GM12878 (cell line): Measurements from ENCODE around the gene PDE7B. TPM values are rescaled to one million over a fixed set of nuclear protein-coding genes. Genes with fewer than 3 reads are reported as not detected.

Source experiments
- ATAC-seq: fragments of 200-7000 bp; cut with Tn5 transposase; 3 replicates; pipeline ENCODE4 v1.9.1; 2020; ENCODE audit warnings: mild to moderate bottlenecking, moderate library complexity
- BruUV-seq: library from RNA; stranded (reverse); fragments of 400-500 nt; replicated peaks from 2 replicates; lab custom pipeline; 2021; lab: Mats Ljungman, UMichigan
- CTCF ChIA-PET: fragments of 300-600 bp; sonication (Branson Sonifier 250); formaldehyde crosslinking; extraction: SDS; loops from one replicate; lab custom pipeline; 2021; ENCODE audit warnings: inconsistent platforms; lab: Yijun Ruan, JAX
- POLR2A ChIA-PET: fragments of 350-600 bp; formaldehyde crosslinking; extraction: SDS; loops from one replicate; lab custom pipeline; 2021; ENCODE audit warnings: inconsistent platforms; lab: Charles Lee
- RAD21 ChIA-PET: fragments of 300-600 bp; sonication (Branson Sonifier 250); formaldehyde crosslinking; loops from one replicate; lab custom pipeline; 2023; ENCODE audit warnings: antibody characterized with exemption; ENCODE audit not compliant: unreplicated experiment; lab: Charles Lee
- SMC1A ChIA-PET: fragments of 300-600 bp; sonication (Branson Sonifier 250); formaldehyde crosslinking; loops from one replicate; lab custom pipeline; 2023; ENCODE audit not compliant: unreplicated experiment, uncharacterized antibody; lab: Charles Lee
- DNase-seq: peaks from one replicate; pipeline ENCODE4 v3.0.0-alpha.2; 2011; ENCODE audit warnings: low read depth, low spot score
- FAIRE-seq: peaks from 3 replicates; lab custom pipeline; 2011; peaks lifted over from hg19 to GRCh38; lab: Jason Lieb, UNC
- H2AFZ ChIP-seq: 2 replicates; pipeline ENCODE4 v1.6.0; 2011; ENCODE audit warnings: low read depth, low read length, control low read depth; ENCODE audit not compliant: control insufficient read depth
- H3K27ac ChIP-seq: 2 replicates; pipeline ENCODE4 v1.5.1; 2011; ENCODE audit warnings: control low read depth; ENCODE audit not compliant: control insufficient read depth, insufficient read depth
- H3K27me3 ChIP-seq, 2 experiments: replicated peaks in 1 of 2; 2 replicates each; pipeline versions ENCODE4 v1.6.0 to v1.6.1; 2011; ENCODE audit warnings: low read length in 1 of 2; ENCODE audit not compliant: control insufficient read depth in 2 of 2, insufficient read depth in 2 of 2
- H3K36me3 ChIP-seq, 2 experiments: 2 replicates each; pipeline ENCODE4 v1.5.1; 2011; ENCODE audit warnings: low read length in 1 of 2; ENCODE audit not compliant: control insufficient read depth in 2 of 2, insufficient read depth in 2 of 2
- H3K4me1 ChIP-seq: 2 replicates; pipeline ENCODE4 v1.6.1; 2011; ENCODE audit warnings: mild to moderate bottlenecking, low read length, moderate library complexity, mixed read lengths; ENCODE audit not compliant: control insufficient read depth, insufficient read depth
- H3K4me2 ChIP-seq: 2 replicates; pipeline ENCODE4 v1.6.0; 2011; ENCODE audit warnings: control low read depth; ENCODE audit not compliant: control insufficient read depth, insufficient read depth
- H3K4me3 ChIP-seq: fragments of 200-600 bp; sonication (generic); 2 replicates; pipeline ENCODE4 v1.5.1; 2016
- H3K79me2 ChIP-seq: 2 replicates; pipeline ENCODE4 v1.6.0; 2011; ENCODE audit warnings: low read length; ENCODE audit not compliant: control insufficient read depth, insufficient read depth
- H3K9ac ChIP-seq: 2 replicates; pipeline ENCODE4 v1.8.0; 2011; ENCODE audit warnings: low read length, control low read depth, mixed read lengths; ENCODE audit not compliant: control insufficient read depth, insufficient read depth
- H3K9me3 ChIP-seq: replicated peaks from 3 replicates; pipeline ENCODE4 v1.5.1; 2011; ENCODE audit warnings: mild to moderate bottlenecking, low read length; ENCODE audit not compliant: control insufficient read depth, insufficient read depth
- H4K20me1 ChIP-seq: 2 replicates; pipeline ENCODE4 v1.6.0; 2011; ENCODE audit not compliant: control insufficient read depth, insufficient read depth
- ATF3 ChIP-seq: IDR thresholded peaks from 2 replicates; pipeline ENCODE4 v1.6.1; 2011; ENCODE audit warnings: low read depth, mild to moderate bottlenecking, low read length, moderate library complexity, borderline replicate concordance; ENCODE audit errors: extremely low read depth
- CBX5 ChIP-seq: sonication (generic); IDR thresholded peaks from 2 replicates; pipeline ENCODE4 v1.6.1; 2016; ENCODE audit warnings: low read depth, moderate library complexity, mild to moderate bottlenecking, inconsistent platforms
- CHD2 ChIP-seq: IDR thresholded peaks from 2 replicates; pipeline ENCODE4 v1.6.1; 2011; ENCODE audit warnings: low read depth, low read length, improper control_type of control experiment, borderline replicate concordance
- EP300 ChIP-seq, 2 experiments: fragments of 150-350 bp in 1 of 2; IDR thresholded peaks; 2 replicates each; pipeline ENCODE4 v1.6.1; 2011 to 2012; ENCODE audit warnings: low read depth in 2 of 2, low read length in 2 of 2, borderline replicate concordance in 1 of 2, improper control_type of control experiment in 1 of 2, inconsistent platforms in 1 of 2; ENCODE audit not compliant: control insufficient read depth in 1 of 2
- GATAD2B ChIP-seq: fragments of 450-650 bp; conservative IDR thresholded peaks from 2 replicates; pipeline ENCODE4 v1.6.1; 2017; ENCODE audit warnings: low read depth, mild to moderate bottlenecking, moderate library complexity
- IRF4 ChIP-seq: IDR thresholded peaks from 2 replicates; pipeline ENCODE4 v1.6.1; 2011; ENCODE audit warnings: low read depth, low read length
- MYC ChIP-seq: IDR thresholded peaks from 2 replicates; pipeline ENCODE4 v1.6.1; 2011; ENCODE audit warnings: mild to moderate bottlenecking, low read length, moderate library complexity, inconsistent platforms; ENCODE audit not compliant: insufficient read depth, insufficient replicate concordance, insufficient read length, severe bottlenecking
- NR2C1 ChIP-seq: fragments of 450-650 bp; IDR thresholded peaks from 2 replicates; pipeline ENCODE4 v1.6.1; 2017; ENCODE audit warnings: antibody characterized with exemption, mild to moderate bottlenecking, moderate library complexity
- PAX8 ChIP-seq: fragments of 450-650 bp; IDR thresholded peaks from 2 replicates; pipeline ENCODE4 v1.6.1; 2017; ENCODE audit warnings: mild to moderate bottlenecking, moderate library complexity
- TCF3 ChIP-seq: IDR thresholded peaks from 2 replicates; pipeline ENCODE4 v1.6.1; 2012; ENCODE audit warnings: low read depth, mild to moderate bottlenecking, low read length, borderline replicate concordance; ENCODE audit not compliant: insufficient read depth
- TCF7 ChIP-seq: IDR thresholded peaks from 2 replicates; pipeline ENCODE4 v1.6.1; 2014; ENCODE audit warnings: antibody characterized with exemption, borderline replicate concordance
- ZNF274 ChIP-seq: IDR thresholded peaks from one replicate; pipeline ENCODE4 v1.8.0; 2011; ENCODE audit not compliant: insufficient read length, insufficient read depth
- WGBS: methylation state at CpG from one replicate; pipeline ENCODE4 v1.1.6; 2016; ENCODE audit warnings: low lambda C conversion rate; ENCODE audit not compliant: insufficient replicate concordance, insufficient coverage; ENCODE audit errors: missing lambda C conversion rate; 5-methylcytosine and 5-hydroxymethylcytosine counted together
- in situ Hi-C: fragments of 300-500 bp; cut with MboI; formaldehyde crosslinking; loops from 9 replicates; pipeline ENCODE4 v1.14.3; 2018; ENCODE audit warnings: mixed read lengths
- intact Hi-C: fragments of 100-400 bp; cut with micrococcal nuclease; formaldehyde crosslinking; loops from one replicate; pipeline ENCODE4 v1.14.2; 2022; ENCODE audit not compliant: unreplicated experiment
- polyA plus RNA-seq, 11 experiments: library from polyadenylated mRNA; depleted of rRNA in 4 of 11; unstranded in 6 of 11; stranded (reverse) in 5 of 11; fragments of >200 nt; fragmentation: Nextera tagmentation in 4 of 11; fragmentation: Illumina TruSeq in 1 of 11; extraction: Ambion mirVana in 4 of 11; extraction: Trizol in 1 of 11; gene quantifications; 1 replicate in 1 of 11; 2 replicates in 10 of 11; pipeline versions ENCODE4 v1.2.1 to v1.2.3, GENCODE V29; 2011 to 2016; ENCODE audit warnings: inconsistent platforms in 2 of 11, missing spikeins in 2 of 11, low read depth in 1 of 11
- total RNA-seq, 4 experiments: library from RNA; depleted of rRNA in 3 of 4; stranded (reverse); fragments of >200 nt in 3 of 4; fragmentation: Illumina TruSeq in 1 of 4; extraction: Trizol in 1 of 4; gene quantifications; 2 replicates each; pipeline versions ENCODE4 v1.2.1 to v1.2.3, GENCODE V29; 2013 to 2021
- TF ChIP-seq, protein P1 (sequence below): IDR thresholded peaks from 2 replicates; pipeline ENCODE4 v1.6.1; 2012; ENCODE audit warnings: mild to moderate bottlenecking, low read depth, low read length

The PDE7B gene
- total and polyA plus RNA-seq, 10 of the 15 experiments (the other 5 are each of a cell fraction or from before 2014, with no cell fraction given) = not detected

GRCh38 chr6:136173519-136174507 is 322.3 kb downstream of the PDE7B start:
- no TSS peak for BruUV-seq
- CTCF ChIA-PET = interaction anchor here (0.7 kb wide), 1 partner anchor 388 kb away, joined by 3 read pairs; no protein-coding TSS in a partner anchor
- in situ Hi-C loops = no loop called here

More at GRCh38 chr6:136173519-136174507, 322.3 kb downstream of the PDE7B start:
- Histone ChIP-seq H3K4me3 (no peak overlapping the region), H3K4me2 (no peak overlapping the region), H3K9ac (no peak overlapping the region), H3K36me3 (no peaks in the 10 kb centered on the region), H2AFZ (no peak overlapping the region), H3K4me1 (no peaks in the 10 kb centered on the region), H4K20me1 (no peaks in the 10 kb centered on the region), H3K27ac (no peak overlapping the region), H3K27me3 (no peaks in the 10 kb centered on the region), H3K79me2 (no peaks in the 10 kb centered on the region), H3K9me3 (no peaks in the 10 kb centered on the region)
- POLR2A ChIA-PET = no interaction called here
- intact Hi-C loops = no loop called here
- DNase-seq (no peak), ATAC-seq (no peak), FAIRE-seq (no peak)
- 63% methylated on average over 13 of the region's 13 CpGs for WGBS
- SMC1A ChIA-PET = no interaction called here
- RAD21 ChIA-PET = no interaction called here
- TF ChIP-seq GATAD2B (no peak), TCF7 (no peak), CHD2 (no peak), IRF4 (no peak), TCF3 (no peak), CBX5 (no peak), NR2C1 (no peak), EP300 (IDR thresholded peaks at IDR 0.05; ENCODE audit: borderline replicate concordance in 1 of 2, control insufficient read depth in 1 of 2, low read depth in 2 of 2, low read length in 2 of 2) (no peak), MYC (no peak), ZNF274 (no peak), ATF3 (no peak), PAX8 (no peak)
- TF ChIP-seq, protein P1, sequence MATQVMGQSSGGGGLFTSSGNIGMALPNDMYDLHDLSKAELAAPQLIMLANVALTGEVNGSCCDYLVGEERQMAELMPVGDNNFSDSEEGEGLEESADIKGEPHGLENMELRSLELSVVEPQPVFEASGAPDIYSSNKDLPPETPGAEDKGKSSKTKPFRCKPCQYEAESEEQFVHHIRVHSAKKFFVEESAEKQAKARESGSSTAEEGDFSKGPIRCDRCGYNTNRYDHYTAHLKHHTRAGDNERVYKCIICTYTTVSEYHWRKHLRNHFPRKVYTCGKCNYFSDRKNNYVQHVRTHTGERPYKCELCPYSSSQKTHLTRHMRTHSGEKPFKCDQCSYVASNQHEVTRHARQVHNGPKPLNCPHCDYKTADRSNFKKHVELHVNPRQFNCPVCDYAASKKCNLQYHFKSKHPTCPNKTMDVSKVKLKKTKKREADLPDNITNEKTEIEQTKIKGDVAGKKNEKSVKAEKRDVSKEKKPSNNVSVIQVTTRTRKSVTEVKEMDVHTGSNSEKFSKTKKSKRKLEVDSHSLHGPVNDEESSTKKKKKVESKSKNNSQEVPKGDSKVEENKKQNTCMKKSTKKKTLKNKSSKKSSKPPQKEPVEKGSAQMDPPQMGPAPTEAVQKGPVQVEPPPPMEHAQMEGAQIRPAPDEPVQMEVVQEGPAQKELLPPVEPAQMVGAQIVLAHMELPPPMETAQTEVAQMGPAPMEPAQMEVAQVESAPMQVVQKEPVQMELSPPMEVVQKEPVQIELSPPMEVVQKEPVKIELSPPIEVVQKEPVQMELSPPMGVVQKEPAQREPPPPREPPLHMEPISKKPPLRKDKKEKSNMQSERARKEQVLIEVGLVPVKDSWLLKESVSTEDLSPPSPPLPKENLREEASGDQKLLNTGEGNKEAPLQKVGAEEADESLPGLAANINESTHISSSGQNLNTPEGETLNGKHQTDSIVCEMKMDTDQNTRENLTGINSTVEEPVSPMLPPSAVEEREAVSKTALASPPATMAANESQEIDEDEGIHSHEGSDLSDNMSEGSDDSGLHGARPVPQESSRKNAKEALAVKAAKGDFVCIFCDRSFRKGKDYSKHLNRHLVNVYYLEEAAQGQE = no peak
